DMS153 (cell line): ENCODE results near the gene C2orf68.
"Not testable (repeated sequence)": the region's sequence is repeated elsewhere in the genome, so short reads cannot be mapped to it uniquely, and the experiment has no call there.

ENCODE experiments used
- DNase-seq: peaks from one replicate; lab custom pipeline; 2025; lab: John Stamatoyannopoulos, UW

The C2orf68 gene

GRCh38 chr2:85628658-85629057 lies 16.8 kb upstream of the C2orf68 start:
- DNase-seq = no peak

GRCh38 chr2:85623991-85624390 lies 12.1 kb upstream of the C2orf68 start:
- DNase-seq = no peak

GRCh38 chr2:85621338-85621737 lies 9.5 kb upstream of the C2orf68 start:
- no peak for DNase-seq

GRCh38 chr2:85619617-85620016 lies 7.8 kb upstream of the C2orf68 start:
- no peak for DNase-seq

DNA sequence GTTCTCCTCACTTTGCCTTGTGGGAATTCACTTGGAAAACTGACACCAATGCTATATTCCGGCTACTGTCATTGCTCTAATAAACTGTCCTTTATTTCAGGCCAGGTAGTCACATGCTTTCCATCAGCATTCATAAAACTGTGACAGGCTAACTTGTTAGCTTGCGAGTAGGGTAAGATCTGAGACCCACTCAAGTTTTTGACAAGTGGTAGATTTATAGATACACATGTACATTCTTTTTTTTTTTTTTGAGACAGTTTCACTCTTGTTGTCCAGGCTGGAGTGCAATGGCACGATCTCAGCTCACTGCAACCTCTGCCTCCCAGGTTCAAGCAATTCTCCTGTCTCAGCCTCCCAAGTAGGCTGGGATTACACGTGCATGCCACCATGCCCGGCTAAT lies 5.9 kb upstream of the C2orf68 start:
- not testable (repeated sequence) for DNase-seq

- DNase-seq = no peak
Observed at GRCh38 chr2:85615413-85615728, 3.5 kb upstream of the C2orf68 start.

DNA sequence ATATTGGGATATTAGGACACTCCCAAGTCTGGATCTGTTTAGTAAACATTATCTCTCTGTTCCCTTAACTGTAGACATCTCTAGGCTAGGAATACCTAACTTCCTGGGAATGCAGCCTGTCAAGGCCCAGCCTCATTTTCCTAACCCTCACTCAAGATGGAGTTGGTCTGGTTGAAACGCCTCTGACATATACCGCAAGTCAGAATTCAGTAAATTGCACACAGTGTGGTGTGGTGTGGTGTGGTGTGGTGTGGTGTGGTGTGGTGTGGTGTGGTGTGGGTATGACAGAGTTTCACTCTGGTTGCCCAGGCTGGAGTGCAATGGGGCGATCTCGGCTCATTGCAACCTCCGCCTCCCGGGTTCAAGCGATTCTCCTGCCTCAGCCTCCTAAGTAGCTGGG lies 2.9 kb upstream of the C2orf68 start:
- DNase-seq = not testable (repeated sequence)

DNA sequence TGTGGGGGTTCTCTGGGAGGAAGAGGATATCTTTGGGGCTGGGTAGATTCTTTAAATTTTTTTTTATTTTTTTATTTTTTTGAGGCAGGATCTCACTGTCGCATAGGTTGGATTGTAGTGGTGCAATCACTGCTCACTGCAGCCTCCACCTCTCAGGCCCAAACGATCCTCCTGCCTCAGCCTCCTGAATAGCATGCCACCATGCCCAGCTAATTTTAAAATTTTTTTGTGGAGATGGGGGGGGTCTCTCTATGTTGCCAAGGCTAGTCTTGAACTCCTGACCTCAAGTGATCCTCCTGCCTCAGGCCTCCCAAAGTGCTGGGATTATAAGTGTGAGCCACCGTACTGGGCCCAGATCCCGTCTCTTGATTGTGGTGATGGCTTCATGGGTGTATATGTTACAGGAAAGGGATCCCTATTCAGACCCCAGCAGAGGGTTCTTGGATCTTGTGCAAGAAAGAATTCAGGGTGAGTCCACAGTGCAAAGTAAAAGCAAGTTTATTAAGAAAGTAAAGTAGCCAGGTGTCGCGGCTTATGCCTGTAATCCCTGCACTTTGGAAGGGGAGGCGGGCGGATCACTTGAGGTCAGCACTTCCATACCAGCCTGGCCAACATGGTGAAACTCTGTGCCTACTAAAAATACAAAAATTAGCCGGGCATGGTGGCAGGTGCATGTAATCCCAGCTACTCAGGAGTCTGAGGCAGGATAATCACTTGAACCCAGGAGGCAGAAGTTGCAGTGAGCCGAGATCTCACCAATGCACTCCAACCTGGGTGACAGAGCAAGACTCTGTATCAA lies 2.0 kb upstream of the C2orf68 start:
- DNase-seq = no peak

DNA sequence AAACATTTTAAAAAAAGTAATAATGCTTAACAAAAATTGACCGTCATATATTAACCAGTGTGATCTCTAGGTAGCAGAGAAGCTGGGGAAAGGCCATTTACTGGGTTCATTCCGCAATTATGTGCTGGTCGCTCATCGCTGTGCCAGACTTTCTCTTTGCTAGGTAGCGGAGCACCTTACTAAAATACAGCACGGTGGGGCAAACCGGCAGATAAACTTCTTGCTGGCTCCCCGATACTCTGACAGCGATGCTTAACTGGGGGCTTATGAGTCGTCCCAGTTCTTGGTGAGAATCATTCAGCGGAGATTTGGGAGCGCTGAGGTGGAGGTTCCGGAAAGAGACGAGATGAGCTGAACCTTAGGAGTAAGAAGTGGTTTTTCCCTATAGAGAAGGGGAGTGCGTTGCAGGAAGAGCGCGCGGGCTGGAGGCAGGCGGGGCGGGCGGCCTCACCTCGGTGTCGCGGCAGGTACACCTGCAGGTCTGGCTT lies 605 bp downstream of the C2orf68 start:
- DNase-seq = no peak

DNA sequence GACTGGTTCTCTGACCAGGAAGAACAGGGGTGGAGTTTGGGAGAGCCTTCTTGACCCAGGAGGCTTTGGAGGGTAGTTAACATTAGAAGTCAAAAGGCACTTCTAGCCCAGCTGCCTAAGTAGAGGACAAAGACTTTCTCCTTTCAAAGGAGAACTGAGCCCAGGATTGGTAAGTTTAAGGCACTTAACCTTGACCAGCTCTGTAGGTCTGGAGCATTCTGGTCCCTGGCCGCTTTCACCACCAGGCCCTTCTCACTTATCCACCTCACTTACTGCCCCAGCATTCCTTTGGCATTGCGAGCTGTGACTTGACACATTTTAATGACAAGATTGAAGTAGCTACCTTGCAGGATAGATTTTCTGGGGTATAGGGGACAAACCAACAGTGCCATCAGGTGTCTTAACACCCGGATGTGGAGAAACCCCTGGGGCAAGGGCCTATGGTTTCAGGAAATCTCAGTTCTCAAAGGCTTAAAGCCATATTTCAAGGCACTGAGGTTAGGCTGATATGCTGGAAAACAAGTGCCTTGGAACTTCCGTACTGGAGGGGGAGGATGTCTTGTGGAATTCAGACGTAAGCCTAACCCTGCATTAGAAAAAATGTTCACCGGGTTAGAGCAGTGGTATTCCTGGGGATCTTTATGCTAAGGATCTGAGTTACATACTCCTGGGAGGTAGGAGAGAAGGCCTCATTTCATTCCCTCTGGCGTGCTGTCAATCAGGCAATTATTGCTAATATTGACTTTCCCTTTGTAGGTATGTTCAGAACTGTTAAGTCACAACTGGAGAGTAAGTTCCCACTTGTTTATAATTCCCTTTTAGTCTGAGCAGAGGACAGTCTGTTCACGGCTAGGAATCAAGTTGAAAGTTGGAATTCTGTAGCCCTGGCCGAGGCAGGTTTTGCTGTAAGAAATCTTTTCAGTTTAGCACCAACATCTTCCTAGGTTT lies 4.3 kb downstream of the C2orf68 start:
- DNase-seq = no peak

DNA sequence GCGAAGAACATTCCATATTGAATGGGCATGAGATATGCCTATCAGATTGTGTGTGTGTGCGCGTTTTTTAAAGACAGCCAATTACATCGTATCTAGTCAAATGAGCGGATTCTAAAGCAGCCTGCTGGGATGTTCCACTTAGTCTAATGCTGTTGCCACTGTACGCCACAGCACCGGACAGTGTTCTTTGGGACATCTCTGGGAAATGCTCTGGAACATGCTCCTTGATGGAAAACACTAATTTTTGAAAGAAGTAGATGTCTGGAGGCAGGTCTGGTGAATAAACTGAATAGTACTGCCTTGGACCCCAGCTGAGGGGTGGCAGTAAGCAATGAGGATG lies 5.8 kb downstream of the C2orf68 start:
- DNase-seq = no peak

DNA sequence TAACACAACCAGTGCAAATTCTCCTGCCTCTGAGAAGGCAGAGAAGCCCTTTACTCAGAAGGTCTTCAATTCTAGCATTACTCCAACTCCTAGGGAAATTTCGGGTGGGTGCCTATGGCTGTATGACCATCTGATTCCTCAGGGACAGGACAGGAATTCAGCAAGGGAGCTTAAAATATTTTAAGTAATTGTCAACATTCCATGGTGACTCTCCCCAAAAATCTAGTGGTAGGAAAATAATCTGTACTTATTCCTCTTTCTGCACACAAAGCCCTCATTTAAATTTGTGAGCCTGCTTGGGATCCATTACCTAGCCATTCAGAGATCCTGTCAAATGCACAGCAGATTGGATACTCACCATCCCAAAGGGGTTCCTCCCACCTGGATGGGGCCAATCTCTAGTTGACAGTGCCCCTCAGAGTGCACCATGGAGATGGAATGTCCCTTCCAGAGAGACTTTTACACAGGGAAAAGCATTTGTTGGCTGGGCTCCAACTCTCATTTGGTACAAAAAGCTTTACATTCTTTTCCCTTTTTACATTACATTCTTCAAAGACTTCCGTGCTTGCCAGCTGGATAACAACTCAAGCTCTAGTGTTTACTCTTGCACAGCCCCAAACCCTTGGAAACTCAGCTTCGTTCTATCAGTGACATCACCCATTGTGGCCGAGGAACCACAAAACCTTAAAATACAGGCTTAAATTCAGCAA lies 6.3 kb downstream of the C2orf68 start:
- DNase-seq = no peak

DNA sequence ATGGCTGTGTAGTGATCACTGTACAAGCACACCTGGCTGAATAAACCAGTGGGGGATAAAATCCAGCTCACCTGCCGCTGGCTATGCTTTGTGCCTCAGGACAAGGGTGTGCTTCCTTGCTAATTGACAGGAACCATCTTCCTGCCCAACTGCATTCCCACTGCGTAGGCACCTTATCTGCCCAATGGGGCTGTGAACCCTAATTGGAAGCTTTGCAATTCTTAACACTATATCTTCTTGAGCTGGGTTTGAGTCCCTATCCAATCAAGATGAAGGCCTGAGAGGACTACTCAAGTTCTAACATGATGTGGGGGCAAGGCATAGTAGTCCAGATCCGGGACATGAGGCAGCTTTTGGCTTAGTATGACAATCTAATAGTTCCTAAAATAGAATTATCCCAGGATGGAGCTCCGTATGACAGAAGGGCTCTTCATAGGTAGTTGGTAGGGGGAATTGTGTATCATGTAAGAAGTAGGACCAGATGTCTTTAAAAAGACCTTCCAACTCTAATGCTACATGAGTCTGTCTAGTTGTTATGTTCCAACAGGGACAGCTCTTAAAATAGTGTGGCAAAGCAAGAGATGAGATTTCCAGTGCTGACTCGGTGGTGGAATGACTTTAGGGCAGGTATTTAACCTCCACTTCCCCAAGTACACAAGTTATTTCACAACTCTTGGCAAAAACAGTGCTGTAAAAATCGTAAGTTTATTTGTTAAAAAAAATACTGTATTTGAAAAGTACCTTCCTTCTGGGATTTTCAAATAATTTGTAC lies 7.1 kb downstream of the C2orf68 start:
- DNase-seq = no peak

DNA sequence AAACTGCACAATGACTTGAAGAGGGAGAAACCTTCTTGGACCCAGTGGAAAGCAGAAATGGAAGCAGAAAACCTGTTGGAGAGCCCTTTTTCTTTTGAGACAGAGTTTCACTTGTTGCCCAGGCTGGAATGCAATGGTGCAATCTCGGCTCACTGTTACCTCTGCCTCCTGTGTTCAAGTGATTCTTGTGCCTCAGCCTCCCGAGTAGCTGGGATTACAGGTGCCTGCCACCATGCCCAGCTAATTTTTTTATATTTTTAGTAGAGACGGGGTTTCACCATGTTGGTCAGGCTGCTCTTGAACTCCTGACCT lies 7.8 kb downstream of the C2orf68 start:
- DNase-seq = not testable (repeated sequence)

GRCh38 chr2:85602476-85603234 lies 9.2 kb downstream of the C2orf68 start, which contains the start of gene TMEM150A:
TSS of gene TMEM150A (minus strand) at chr2:85602698. CDS start at chr2:85601948, 750 bp downstream.
- peak; percentile 69 for DNase-seq

DNA sequence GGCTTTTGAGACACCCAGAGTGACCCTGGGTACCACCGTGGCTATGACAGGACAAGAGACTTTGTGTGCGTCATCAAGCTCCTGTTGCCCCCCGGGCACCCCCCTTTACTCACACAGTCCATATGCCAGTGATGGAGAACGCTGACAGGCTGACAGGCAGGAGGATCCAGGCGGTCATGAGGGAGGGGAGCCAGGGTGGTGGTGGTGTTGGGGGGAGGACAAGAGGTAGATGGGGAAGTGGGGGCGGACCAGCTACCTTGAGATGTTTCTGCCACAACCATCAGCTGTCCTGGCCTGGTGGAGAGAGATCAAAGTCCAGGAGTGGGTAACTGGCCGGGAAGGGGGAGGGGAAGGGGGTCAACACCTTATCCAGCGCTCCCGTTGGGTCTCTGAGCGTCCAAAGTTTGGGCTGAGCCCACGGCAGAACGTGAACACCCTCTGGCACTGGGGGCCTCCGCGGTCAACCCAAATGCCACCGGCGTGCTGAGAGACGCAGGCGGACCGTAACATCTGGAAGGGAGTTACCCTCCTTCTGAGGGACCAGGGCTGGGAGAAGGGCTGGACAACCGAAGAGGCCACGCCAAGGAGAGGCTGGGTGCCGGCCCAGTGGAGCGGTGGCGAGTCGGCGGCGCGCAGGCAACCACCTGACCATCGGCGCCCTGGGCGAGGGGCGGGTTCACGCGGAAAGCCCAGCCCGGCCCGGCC lies 9.9 kb downstream of the C2orf68 start:
- DNase-seq = no peak

DNA sequence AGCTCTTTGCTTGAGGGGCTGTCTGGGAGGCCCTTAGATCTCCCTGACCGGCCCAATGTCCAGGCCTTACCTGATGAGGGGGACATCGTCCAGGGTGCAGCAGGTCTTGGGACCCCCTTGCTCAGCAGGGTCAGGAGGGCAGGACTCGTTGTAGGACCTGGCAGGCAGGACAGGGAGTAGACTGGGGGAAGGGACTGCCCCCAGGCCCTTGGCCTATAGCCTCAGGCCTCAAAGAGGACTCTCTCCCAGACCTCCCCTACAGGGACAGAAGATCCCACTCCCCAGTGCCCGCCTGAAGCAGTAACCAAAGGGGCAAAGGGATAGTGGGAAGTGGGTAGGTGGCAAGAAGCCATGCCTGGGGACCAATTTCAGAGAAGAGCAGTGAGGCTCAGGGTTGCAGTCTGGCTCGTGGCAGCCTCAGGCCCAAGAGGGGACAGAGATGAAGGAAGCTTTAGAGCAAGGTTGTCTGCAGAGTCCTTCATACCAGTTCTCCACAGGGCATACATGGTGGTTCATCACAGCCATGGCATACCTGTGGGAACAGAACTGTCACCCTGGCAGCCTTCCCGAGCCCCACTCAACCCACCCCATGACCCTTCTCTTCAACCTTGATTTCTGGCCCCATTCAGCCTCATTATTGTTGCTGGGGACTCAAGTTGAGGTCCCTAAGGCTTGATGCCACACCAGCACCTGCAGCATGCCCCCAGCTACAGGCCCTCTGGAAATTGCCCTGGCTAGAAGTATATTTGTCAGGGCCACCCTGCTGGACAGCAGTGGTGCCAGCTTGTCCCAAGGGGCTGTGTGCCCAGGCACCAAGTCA lies 10.7 kb downstream of the C2orf68 start:
- no peak for DNase-seq

DNA sequence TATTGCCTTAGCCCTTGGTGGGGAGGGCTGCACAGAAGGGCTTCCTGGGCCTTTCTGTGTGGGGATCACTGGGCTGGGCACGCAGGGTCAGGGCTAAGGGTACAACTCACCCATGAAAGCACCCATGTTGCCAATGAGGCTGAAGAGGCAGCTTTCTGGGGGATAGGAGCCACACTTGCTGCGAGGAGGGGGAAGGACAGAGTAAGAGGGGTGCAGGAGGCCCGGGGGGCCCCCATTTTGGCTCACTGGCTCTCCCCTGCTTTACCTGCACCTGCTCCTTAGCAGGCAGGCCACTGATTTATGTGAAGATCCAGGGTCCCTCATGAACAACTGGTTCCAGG lies 11.7 kb downstream of the C2orf68 start:
- DNase-seq = no peak

DNA sequence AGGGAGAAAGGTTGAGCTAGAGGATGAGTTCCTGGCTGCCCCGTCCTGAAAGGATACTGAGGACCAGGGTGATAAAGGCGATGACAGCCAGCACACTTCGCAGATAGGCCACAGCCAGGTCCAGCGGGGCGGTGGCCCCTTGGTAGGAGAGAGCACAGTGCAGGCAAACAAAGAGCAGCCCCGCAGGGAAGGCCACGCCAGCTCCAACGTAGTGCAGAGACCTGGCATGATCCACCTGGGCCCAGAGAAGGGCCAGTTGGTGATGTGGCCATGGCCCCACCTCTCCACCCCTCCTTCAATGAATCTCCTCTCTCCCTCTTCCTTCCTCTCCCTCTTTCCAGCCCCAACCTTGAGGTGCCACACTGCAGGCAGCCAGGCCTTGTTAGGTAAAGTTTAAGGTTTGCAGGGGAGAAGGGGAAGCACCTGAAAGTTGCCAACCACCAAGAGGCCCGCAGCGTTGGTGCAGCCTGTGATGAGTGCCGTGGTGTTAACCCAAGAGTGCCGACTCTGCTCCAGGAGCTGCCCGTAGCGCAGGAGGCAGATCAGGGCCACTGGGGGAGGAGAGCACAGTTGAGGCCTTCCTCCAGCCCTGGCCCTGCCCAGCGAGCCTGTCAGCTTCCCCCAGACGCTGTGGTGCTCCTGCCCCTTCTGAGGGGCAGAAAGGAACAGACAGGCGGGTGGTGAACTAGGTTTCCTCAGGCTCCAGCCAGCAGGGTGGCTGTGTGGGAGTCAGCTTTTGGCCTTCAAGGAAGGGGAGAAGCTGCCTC lies 12.2 kb downstream of the C2orf68 start:
- no peak for DNase-seq
